HUES6 (cell line): ENCODE measurements around the gene SRGAP1.
"Not testable (repeated sequence)": the region's sequence is repeated elsewhere in the genome, so short reads cannot be mapped to it uniquely, and the experiment has no call there.

Experiments used
- H3K27ac ChIP-seq: 2 replicates; pipeline ENCODE4 v1.7.0; 2013; ENCODE audit warnings: low read depth, mild to moderate bottlenecking, low read length, inconsistent platforms
- H3K27me3 ChIP-seq: 2 replicates; pipeline ENCODE4 v1.6.1; 2013; ENCODE audit warnings: low read length; ENCODE audit not compliant: control insufficient read depth, insufficient read depth
- H3K36me3 ChIP-seq: 2 replicates; pipeline ENCODE4 v1.6.1; 2013; ENCODE audit warnings: low read length; ENCODE audit not compliant: control insufficient read depth, insufficient read depth
- H3K4me1 ChIP-seq: 2 replicates; pipeline ENCODE4 v1.6.1; 2013; ENCODE audit warnings: low read length; ENCODE audit not compliant: control insufficient read depth, insufficient read depth
- H3K4me3 ChIP-seq: 2 replicates; pipeline ENCODE4 v1.5.1; 2013; ENCODE audit warnings: low read depth, low read length
- H3K9ac ChIP-seq: one replicate; pipeline ENCODE4 v1.6.1; 2013; ENCODE audit warnings: mild to moderate bottlenecking, low read length
- H3K9me3 ChIP-seq: 2 replicates; pipeline ENCODE4 v1.6.1; 2013; ENCODE audit warnings: low read depth, low read length; ENCODE audit not compliant: control insufficient read depth, insufficient read depth

The SRGAP1 gene

GRCh38 chr12:64186789-64187188, 342.3 kb downstream of the SRGAP1 start:
- Histone ChIP-seq H3K27ac (no peak overlapping the region), H3K4me3 (no peak overlapping the region), H3K4me1 (no peaks in the 10 kb centered on the region), H3K27me3 (no peaks in the 10 kb centered on the region), H3K36me3 (no peaks in the 10 kb centered on the region), H3K9me3 (no peaks in the 10 kb centered on the region), H3K9ac (no peak overlapping the region)

GRCh38 chr12:64187370-64187769, 342.9 kb downstream of the SRGAP1 start:
- H3K27ac ChIP-seq = no peak overlapping the region
- no peaks in the 10 kb centered on the region for H3K9me3 ChIP-seq
- no peaks in the 10 kb centered on the region for H3K4me1 ChIP-seq
- H3K4me3 ChIP-seq = no peak overlapping the region
- no peaks in the 10 kb centered on the region for H3K36me3 ChIP-seq
- H3K27me3 ChIP-seq = no peaks in the 10 kb centered on the region
- no peak overlapping the region for H3K9ac ChIP-seq

GRCh38 chr12:64187794-64188193, 343.3 kb downstream of the SRGAP1 start:
- H3K36me3 ChIP-seq = no peaks in the 10 kb centered on the region
- H3K27me3 ChIP-seq = no peaks in the 10 kb centered on the region
- no peak overlapping the region for H3K27ac ChIP-seq
- H3K9me3 ChIP-seq = no peaks in the 10 kb centered on the region
- H3K9ac ChIP-seq = no peak overlapping the region
- H3K4me3 ChIP-seq = no peak overlapping the region
- H3K4me1 ChIP-seq = no peaks in the 10 kb centered on the region

GRCh38 chr12:64189530-64189929, 345.0 kb downstream of the SRGAP1 start:
- Histone ChIP-seq H3K36me3 (peaks cover 11% of the 10 kb centered on the region), H3K27ac (no peak overlapping the region)

GRCh38 chr12:64190140-64190539, 345.6 kb downstream of the SRGAP1 start:
- Histone ChIP-seq H3K9ac (no peak overlapping the region), H3K27me3 (no peaks in the 10 kb centered on the region), H3K27ac (no peak overlapping the region), H3K9me3 (no peaks in the 10 kb centered on the region), H3K4me1 (peaks cover under 1% of the 10 kb centered on the region; the same call in 1 of the 2 replicates), H3K36me3 (peaks cover 11% of the 10 kb centered on the region), H3K4me3 (no peak overlapping the region)

More at GRCh38 chr12:64189530-64189929, 345.0 kb downstream of the SRGAP1 start:
- Histone ChIP-seq H3K9me3 (no peaks in the 10 kb centered on the region), H3K27me3 (no peaks in the 10 kb centered on the region), H3K4me1 (no peaks in the 10 kb centered on the region), H3K4me3 (no peak overlapping the region), H3K9ac (no peak overlapping the region)

GRCh38 chr12:64192644-64193444, 348.3 kb downstream of the SRGAP1 start:
- Histone ChIP-seq H3K27ac (no peak overlapping the region), H3K27me3 (no peaks in the 10 kb centered on the region), H3K4me3 (no peak overlapping the region)

GRCh38 chr12:64193931-64194330, 349.4 kb downstream of the SRGAP1 start:
- no peaks in the 10 kb centered on the region for H3K9me3 ChIP-seq
- H3K36me3 ChIP-seq = peaks cover 11% of the 10 kb centered on the region
- H3K4me3 ChIP-seq = no peak overlapping the region
- H3K4me1 ChIP-seq = peaks cover 2% of the 10 kb centered on the region; the same call in 1 of the 2 replicates
- H3K27ac ChIP-seq = no peak overlapping the region
- H3K27me3 ChIP-seq = no peaks in the 10 kb centered on the region
- no peak overlapping the region for H3K9ac ChIP-seq

More at GRCh38 chr12:64192644-64193444, 348.3 kb downstream of the SRGAP1 start:
- Histone ChIP-seq H3K36me3 (peaks cover 11% of the 10 kb centered on the region), H3K4me1 (peaks cover 2% of the 10 kb centered on the region; the same call in 1 of the 2 replicates), H3K9ac (no peak overlapping the region), H3K9me3 (no peaks in the 10 kb centered on the region)

GRCh38 chr12:64194333-64195149, 350.0 kb downstream of the SRGAP1 start:
- Histone ChIP-seq H3K9ac (no peak overlapping the region), H3K27ac (no peak overlapping the region)

GRCh38 chr12:64195841-64196240, 351.3 kb downstream of the SRGAP1 start:
- H3K4me1 ChIP-seq, H3K9ac ChIP-seq, H3K4me3 ChIP-seq, H3K27ac ChIP-seq, H3K27me3 ChIP-seq, H3K9me3 ChIP-seq: not testable (repeated sequence)
- H3K36me3 ChIP-seq = peaks cover 11% of the 10 kb centered on the region

More at GRCh38 chr12:64194333-64195149, 350.0 kb downstream of the SRGAP1 start:
- Histone ChIP-seq H3K36me3 (peaks cover 11% of the 10 kb centered on the region), H3K4me3 (no peak overlapping the region), H3K9me3 (no peaks in the 10 kb centered on the region), H3K27me3 (no peaks in the 10 kb centered on the region), H3K4me1 (peaks cover 2% of the 10 kb centered on the region; the same call in 1 of the 2 replicates)

GRCh38 chr12:64203036-64203435, 358.5 kb downstream of the SRGAP1 start:
- Histone ChIP-seq H3K9me3 (no peaks in the 10 kb centered on the region), H3K36me3 (0 out of 2 replicates have a peak, but pooled peaks cover 4% of the 10 kb centered on the region), H3K27me3 (no peaks in the 10 kb centered on the region), H3K9ac (no peak overlapping the region), H3K4me1 (no peaks in the 10 kb centered on the region), H3K27ac (no peak overlapping the region), H3K4me3 (no peak overlapping the region)

- H3K27me3 ChIP-seq = no peaks in the 10 kb centered on the region
- no peak overlapping the region for H3K9ac ChIP-seq
- H3K27ac ChIP-seq = no peak overlapping the region
Measured at GRCh38 chr12:64203775-64204174, 359.3 kb downstream of the SRGAP1 start.

More at GRCh38 chr12:64203775-64204174, 359.3 kb downstream of the SRGAP1 start:
- no peak overlapping the region for H3K4me3 ChIP-seq
- H3K9me3 ChIP-seq = no peaks in the 10 kb centered on the region
- H3K36me3 ChIP-seq = 0 out of 2 replicates have a peak, but pooled peaks cover 4% of the 10 kb centered on the region
- H3K4me1 ChIP-seq = no peaks in the 10 kb centered on the region
